ENCODE measurements around the gene OR1N1.
"Not testable (repeated sequence)": the region's sequence is repeated elsewhere in the genome, so short reads cannot be mapped to it uniquely, and the experiment has no call there.

OR1N1 gene

GRCh38 chr9:122527193-122527592, at the start of gene OR1N1:
Gene OR1N1, minus strand, starts transcription at chr9:122527293. Its CDS starts 0 bp downstream, at chr9:122527293.
- no peak for DNase-seq (ENCODE audit: low spot score)

- no peak for DNase-seq (ENCODE audit: low spot score)
Observed at GRCh38 chr9:122572456-122572855, 45.4 kb upstream of the OR1N1 start.

- no peak for DNase-seq (ENCODE audit: low spot score)
Observed at GRCh38 chr9:122567901-122568300, 40.8 kb upstream of the OR1N1 start.

- no peak for DNase-seq (ENCODE audit: low spot score)
Observed at GRCh38 chr9:122562134-122562760, 35.2 kb upstream of the OR1N1 start.

- DNase-seq (ENCODE audit: low spot score) = no peak
Observed at GRCh38 chr9:122561446-122561845, 34.4 kb upstream of the OR1N1 start.

GRCh38 chr9:122552812-122553211, 25.7 kb upstream of the OR1N1 start, which contains the start of gene OR1N2:
Gene OR1N2, plus strand, starts transcription at chr9:122553112. Its CDS starts 100 bp downstream, at chr9:122553212.
- DNase-seq (ENCODE audit: low spot score) = no peak

- DNase-seq (ENCODE audit: low spot score) = no peak
Observed at GRCh38 chr9:122551371-122551770, 24.3 kb upstream of the OR1N1 start.

- no peak for DNase-seq (ENCODE audit: low spot score)
Observed at GRCh38 chr9:122546196-122546595, 19.1 kb upstream of the OR1N1 start.

- DNase-seq (ENCODE audit: low spot score) = no peak
Observed at GRCh38 chr9:122538757-122539156, 11.7 kb upstream of the OR1N1 start.

- DNase-seq (ENCODE audit: low spot score) = not testable (repeated sequence)
Observed at GRCh38 chr9:122537066-122537465, 10.0 kb upstream of the OR1N1 start.

- DNase-seq (ENCODE audit: low spot score) = no peak
Observed at GRCh38 chr9:122536134-122536533, 9.0 kb upstream of the OR1N1 start.

- DNase-seq (ENCODE audit: low spot score) = not testable (repeated sequence)
Observed at GRCh38 chr9:122531157-122531556, 4.1 kb upstream of the OR1N1 start.

GRCh38 chr9:122526602-122527001, 491 bp downstream of the OR1N1 start:
- DNase-seq (ENCODE audit: low spot score) = no peak

GRCh38 chr9:122519376-122519775, 7.7 kb downstream of the OR1N1 start:
- no peak for DNase-seq (ENCODE audit: low spot score)

- no peak for DNase-seq (ENCODE audit: low spot score)
Observed at GRCh38 chr9:122518841-122519240, 8.3 kb downstream of the OR1N1 start, which contains the start of gene OR1J4. Gene OR1J4, plus strand, starts transcription at chr9:122519141. Its CDS starts 0 bp downstream, at chr9:122519141.

GRCh38 chr9:122518226-122518625, 8.9 kb downstream of the OR1N1 start:
- no peak for DNase-seq (ENCODE audit: low spot score)

GRCh38 chr9:122510502-122510901, 16.6 kb downstream of the OR1N1 start, which contains the start of gene OR1J2:
Gene OR1J2, plus strand, starts transcription at chr9:122510802. Its CDS starts 0 bp downstream, at chr9:122510802.
- DNase-seq (ENCODE audit: low spot score) = no peak

GRCh38 chr9:122506964-122507363, 20.1 kb downstream of the OR1N1 start:
- no peak for DNase-seq (ENCODE audit: low spot score)

- peak; percentile 55 for DNase-seq (ENCODE audit: low spot score)
Observed at GRCh38 chr9:122498883-122499288, 28.2 kb downstream of the OR1N1 start.

GRCh38 chr9:122479062-122479461, 48.0 kb downstream of the OR1N1 start:
- DNase-seq (ENCODE audit: low spot score) = no peak

GRCh38 chr9:122477826-122478225, 49.3 kb downstream of the OR1N1 start, which contains the start of gene OR1J1:
Gene OR1J1, minus strand, starts transcription at chr9:122477926. Its CDS starts 0 bp downstream, at chr9:122477926.
- no peak for DNase-seq (ENCODE audit: low spot score)

GRCh38 chr9:122477346-122477745, 49.7 kb downstream of the OR1N1 start:
- DNase-seq (ENCODE audit: low spot score) = no peak

Data from AG08396 (cell line).